CD4-positive, alpha-beta memory T cell (primary cell): Measurements from ENCODE around the gene TEX55. TPM values are rescaled to one million over a fixed set of nuclear protein-coding genes. Genes with fewer than 3 reads are reported as not detected.
A peak's percentile ranks its signal among the peaks of the same experiment; 100 is the strongest.

Experiments used
- CTCF ChIA-PET: fragments of 350-600 bp; sonication (Branson Sonifier 250); formaldehyde crosslinking; loops from one replicate; lab custom pipeline; 2021; ENCODE audit warnings: inconsistent platforms; ENCODE audit not compliant: partially characterized antibody; lab: Charles Lee
- POLR2A ChIA-PET: fragments of 350-600 bp; sonication (Branson Sonifier 250); formaldehyde crosslinking; loops from one replicate; lab custom pipeline; 2021; ENCODE audit not compliant: partially characterized antibody; lab: Charles Lee
- DNase-seq, 5 donors: peaks; one replicate each; pipeline versions ENCODE4 v3.0.0 to v3.0.0-alpha.2; 2020 to 2022; ENCODE audit warnings: mixed read lengths in 1 of 5
- H3K27ac ChIP-seq: one replicate; pipeline ENCODE4 v1.7.0; 2013; ENCODE audit warnings: low read depth, low read length
- H3K27me3 ChIP-seq: 2 replicates; pipeline ENCODE4 v1.7.0; 2013; ENCODE audit warnings: mild to moderate bottlenecking, low read length, moderate library complexity; ENCODE audit not compliant: insufficient read depth
- H3K36me3 ChIP-seq: 2 replicates; pipeline ENCODE4 v1.7.0; 2013; ENCODE audit warnings: mild to moderate bottlenecking, low read length, moderate library complexity; ENCODE audit not compliant: insufficient read depth
- H3K4me1 ChIP-seq: 2 replicates; pipeline ENCODE4 v1.7.0; 2013; ENCODE audit warnings: mild to moderate bottlenecking, low read length, moderate library complexity; ENCODE audit not compliant: insufficient read depth
- H3K4me3 ChIP-seq, 2 donors: one replicate each; pipeline ENCODE4 v1.7.0; 2013; ENCODE audit warnings: low read length in 2 of 2, mild to moderate bottlenecking in 1 of 2
- H3K9me3 ChIP-seq, 2 donors: one replicate each; pipeline ENCODE4 v1.7.0; 2013; ENCODE audit warnings: low read length in 2 of 2, control low read depth in 1 of 2; ENCODE audit not compliant: control insufficient read depth in 1 of 2
- H3K27ac Mint-ChIP-seq, 7 donors: one replicate each; pipeline ENCODE4 v1.8.0; 2020 to 2021; ENCODE audit warnings: mixed read lengths in 7 of 7, mild to moderate bottlenecking in 6 of 7, inconsistent platforms in 3 of 7, moderate library complexity in 3 of 7
- H3K27me3 Mint-ChIP-seq, 2 donors: one replicate each; pipeline ENCODE4 v1.8.0; 2020 to 2021; ENCODE audit warnings: mixed read lengths in 2 of 2
- H3K36me3 Mint-ChIP-seq, 2 donors: one replicate each; pipeline ENCODE4 v1.8.0; 2020 to 2021; ENCODE audit warnings: mixed read lengths in 2 of 2, inconsistent platforms in 1 of 2, mild to moderate bottlenecking in 1 of 2
- H3K4me1 Mint-ChIP-seq, 4 donors: one replicate each; pipeline ENCODE4 v1.8.0; 2020 to 2021; ENCODE audit warnings: mixed read lengths in 4 of 4, mild to moderate bottlenecking in 1 of 4
- H3K4me3 Mint-ChIP-seq, 8 donors: one replicate each; pipeline ENCODE4 v1.8.0; 2020 to 2021; ENCODE audit warnings: mixed read lengths in 8 of 8, mild to moderate bottlenecking in 7 of 8, moderate library complexity in 6 of 8, inconsistent platforms in 3 of 8
- H3K9me3 Mint-ChIP-seq, 8 donors: one replicate each; pipeline ENCODE4 v1.8.0; 2020 to 2021; ENCODE audit warnings: mixed read lengths in 8 of 8, mild to moderate bottlenecking in 5 of 8, inconsistent platforms in 3 of 8, moderate library complexity in 1 of 8
- intact Hi-C: fragments of 100-400 bp; cut with micrococcal nuclease; formaldehyde crosslinking; loops from one replicate; pipeline ENCODE4 v1.15.1; 2023
- polyA plus RNA-seq, 2 donors: library from polyadenylated mRNA; unstranded; fragments of 300-500 nt; fragmentation: Illumina TruSeq; gene quantifications; one replicate each; pipeline ENCODE4 v1.2.3, GENCODE V29; 2021
- total RNA-seq, 2 experiments: library from RNA; stranded (reverse); gene quantifications; one replicate each; pipeline ENCODE4 v1.2.3, GENCODE V29; 2021

Gene TEX55
- total and polyA plus RNA-seq, 4 experiments from 2014 or later: not detected

DNA sequence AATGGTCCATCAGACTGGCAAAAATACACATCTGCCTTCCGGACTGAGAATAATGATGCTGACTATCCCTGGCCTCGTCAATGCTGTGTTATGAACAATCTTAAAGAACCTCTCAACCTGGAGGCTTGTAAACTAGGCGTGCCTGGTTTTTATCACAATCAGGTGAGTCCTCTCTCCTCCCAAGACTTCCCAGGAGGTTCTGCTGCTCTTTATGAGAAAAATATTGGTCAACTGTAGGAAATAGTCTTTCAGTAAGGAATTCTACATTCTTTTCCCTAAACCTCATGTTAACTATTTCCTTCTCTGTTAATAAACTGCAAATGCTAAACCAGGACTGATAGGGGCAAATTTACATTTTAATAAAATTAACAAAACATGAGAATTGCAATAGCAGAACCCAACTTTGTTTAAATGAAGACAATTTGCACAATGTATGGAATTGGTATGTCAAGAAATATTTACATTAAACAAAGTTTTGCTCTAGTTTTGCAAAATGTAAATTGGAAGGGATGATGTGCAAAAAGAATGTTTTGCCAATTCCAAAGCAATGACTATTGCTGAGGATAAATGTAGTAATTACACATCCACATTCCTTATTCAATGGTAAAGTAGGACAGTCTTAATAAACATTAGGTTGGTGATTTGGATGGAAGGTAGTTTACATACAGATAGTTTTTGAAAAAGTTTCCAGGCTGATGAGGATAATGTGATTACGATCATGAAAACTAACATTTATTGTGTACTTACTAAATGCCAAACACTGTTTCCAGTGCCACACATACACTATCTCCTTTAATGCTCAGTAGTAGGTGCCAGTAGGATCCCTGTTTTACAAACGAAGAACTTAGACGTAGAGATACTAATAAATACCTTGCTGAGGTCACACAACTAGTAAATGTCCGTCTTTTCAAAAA is 48.5 kb downstream of the TEX55 start:
- CTCF ChIA-PET: no interaction called here
- no peak overlapping the region for H3K27ac Mint-ChIP-seq
- H3K9me3 Mint-ChIP-seq: no peaks in the 10 kb centered on the region
- POLR2A ChIA-PET: no interaction called here
- H3K4me3 Mint-ChIP-seq: no peak overlapping the region
- no peak overlapping the region for H3K4me3 ChIP-seq
- H3K36me3 ChIP-seq: no peaks in the 10 kb centered on the region
- H3K27ac ChIP-seq: no peak overlapping the region
- intact Hi-C loops: no loop called here
- no peaks in the 10 kb centered on the region for H3K27me3 ChIP-seq
- H3K36me3 Mint-ChIP-seq: no peaks in the 10 kb centered on the region
- H3K9me3 ChIP-seq: no peaks in the 10 kb centered on the region
- H3K27me3 Mint-ChIP-seq: peaks cover 0 to 3% of the 10 kb centered on the region in 2 donors
- no peaks in the 10 kb centered on the region for H3K4me1 ChIP-seq
- H3K4me1 Mint-ChIP-seq: no peaks in the 10 kb centered on the region
- no peak for DNase-seq

DNA sequence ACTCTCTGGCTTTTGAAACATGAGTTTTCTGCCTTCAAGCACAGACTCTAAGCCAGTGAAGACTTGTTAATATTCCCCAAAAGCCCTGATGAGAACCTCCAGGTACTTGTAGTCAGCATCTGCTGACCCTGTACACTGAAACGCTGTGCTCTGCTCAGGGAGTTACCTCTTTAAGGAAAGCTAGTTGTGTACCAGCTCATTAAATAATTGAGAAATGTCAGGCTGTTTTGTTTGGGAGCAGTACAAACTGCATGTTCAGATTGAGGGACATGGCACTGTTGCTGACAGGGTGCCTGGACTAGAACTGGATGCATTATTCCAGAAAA is 49.1 kb downstream of the TEX55 start:
- Mint-ChIP-seq H3K4me1 (no peaks in the 10 kb centered on the region), H3K36me3 (no peaks in the 10 kb centered on the region), H3K4me3 (no peak overlapping the region), H3K9me3 (no peaks in the 10 kb centered on the region), H3K27me3 (peaks cover 0 to 3% of the 10 kb centered on the region in 2 donors), H3K27ac (no peak overlapping the region)
- no peak overlapping the region for H3K27ac ChIP-seq
- CTCF ChIA-PET: no interaction called here
- intact Hi-C loops: no loop called here
- no peaks in the 10 kb centered on the region for H3K9me3 ChIP-seq
- no peak overlapping the region for H3K4me3 ChIP-seq
- H3K27me3 ChIP-seq: no peaks in the 10 kb centered on the region
- POLR2A ChIA-PET: no interaction called here
- no peaks in the 10 kb centered on the region for H3K4me1 ChIP-seq
- DNase-seq: no peak
- no peaks in the 10 kb centered on the region for H3K36me3 ChIP-seq

DNA sequence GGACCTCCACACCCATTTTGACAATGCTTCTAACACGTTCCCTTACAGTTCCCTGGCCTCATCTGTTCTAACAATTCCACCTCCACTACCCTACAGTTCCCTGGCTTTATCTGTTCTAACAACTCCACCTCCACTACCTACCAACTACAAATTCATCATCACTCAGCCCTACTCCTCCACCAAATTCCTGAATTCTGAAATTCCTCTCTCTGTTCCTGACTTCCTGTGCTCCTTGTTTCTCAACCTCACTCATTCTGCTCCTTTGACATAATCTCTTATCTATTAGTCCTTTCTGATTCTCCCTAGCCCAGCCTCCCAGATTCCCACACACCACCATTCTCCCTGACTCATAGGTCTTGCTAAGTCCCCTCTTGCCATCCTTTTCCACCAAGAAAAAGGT is 49.9 kb downstream of the TEX55 start:
- no peak for DNase-seq
- H3K4me3 ChIP-seq: no peak overlapping the region
- no peaks in the 10 kb centered on the region for H3K36me3 ChIP-seq
- no peaks in the 10 kb centered on the region for H3K27me3 ChIP-seq
- H3K27ac Mint-ChIP-seq: peak overlapping the region in 1 of 7 donors; percentile 30
- H3K36me3 Mint-ChIP-seq: no peaks in the 10 kb centered on the region
- no peaks in the 10 kb centered on the region for H3K9me3 Mint-ChIP-seq
- no peak overlapping the region for H3K27ac ChIP-seq
- H3K27me3 Mint-ChIP-seq: peaks cover 0 to 3% of the 10 kb centered on the region in 2 donors
- CTCF ChIA-PET: no interaction called here
- H3K9me3 ChIP-seq: no peaks in the 10 kb centered on the region
- H3K4me3 Mint-ChIP-seq: no peak overlapping the region
- no peaks in the 10 kb centered on the region for H3K4me1 ChIP-seq
- POLR2A ChIA-PET: no interaction called here
- intact Hi-C loops: no loop called here
- no peaks in the 10 kb centered on the region for H3K4me1 Mint-ChIP-seq

Other genes starting within 250 kb of the TEX55 start
- under 1 TPM; 0.22 to 0.44 TPM for gene IGSF11, start 111.3 kb upstream of the TEX55 start, total RNA-seq
- not detected for gene IGSF11, start 111.3 kb upstream of the TEX55 start, polyA plus RNA-seq
- not detected for gene UPK1B, start 27.4 kb downstream of the TEX55 start, total RNA-seq
- gene UPK1B, start 27.4 kb downstream of the TEX55 start, polyA plus RNA-seq: not detected
- 10 to 100 TPM; 15.9 to 18.1 TPM for gene B4GALT4, start 94.7 kb downstream of the TEX55 start, total RNA-seq
- gene B4GALT4, start 94.7 kb downstream of the TEX55 start, polyA plus RNA-seq: 1 to 10 TPM; 5.9 to 8.6 TPM
- 1 to 10 TPM; 4.5 to 5.8 TPM for gene ARHGAP31, start 148.2 kb downstream of the TEX55 start, total RNA-seq
- gene ARHGAP31, start 148.2 kb downstream of the TEX55 start, polyA plus RNA-seq: 1 to 10 TPM; 1.2 to 6.2 TPM